Left ventricle myocardium inferior (tissue), 1 donor: Measurements from ENCODE around the gene KIRREL3. TPM values are rescaled to one million over a fixed set of nuclear protein-coding genes. Genes with fewer than 3 reads are reported as not detected.

Experiments
- DNase-seq: peaks from one replicate; pipeline ENCODE4 v3.0.0-alpha.2; 2020
- H3K27ac ChIP-seq: fragments of 200-600 bp; replicated peaks from 2 replicates; pipeline ENCODE4 v1.8.0; 2021
- H3K27me3 ChIP-seq: fragments of 200-600 bp; 2 replicates; pipeline ENCODE4 v1.8.0; 2021; ENCODE audit warnings: low read depth
- H3K36me3 ChIP-seq: fragments of 200-600 bp; 2 replicates; pipeline ENCODE4 v1.8.0; 2021
- H3K4me1 ChIP-seq: fragments of 200-600 bp; 2 replicates; pipeline ENCODE4 v1.8.0; 2021
- H3K4me3 ChIP-seq: fragments of 200-600 bp; 2 replicates; pipeline ENCODE4 v1.8.0; 2021; ENCODE audit warnings: mild to moderate bottlenecking, moderate library complexity
- H3K9me3 ChIP-seq: fragments of 200-600 bp; replicated peaks from 2 replicates; pipeline ENCODE4 v1.8.0; 2021
- intact Hi-C: fragments of 100-400 bp; cut with micrococcal nuclease; formaldehyde crosslinking; loops from one replicate; pipeline ENCODE4 v1.11.0; 2022
- total RNA-seq: library from RNA; stranded (reverse); fragmentation: NEBNext Ultra II Directional; extraction: Animal tissue kit (Norgen Biotek cat#: 25700); gene quantifications from one replicate; pipeline ENCODE4 v1.2.1, GENCODE V29; 2021
- TF ChIP-seq, protein P1 (sequence below): fragments of 200-600 bp; IDR thresholded peaks from 2 replicates; pipeline ENCODE4 v1.8.0; 2021; ENCODE audit warnings: antibody characterized with exemption, mild to moderate bottlenecking, borderline replicate concordance
- donor health status: DM: no; HTN: yes; CAD: no; lungs with severe emphysema.

Gene KIRREL3
- total RNA-seq, 1 donor from 2014 or later: 0.74 TPM

- H3K9me3 ChIP-seq: no peaks in the 10 kb centered on the region
- TF ChIP-seq, protein P1, sequence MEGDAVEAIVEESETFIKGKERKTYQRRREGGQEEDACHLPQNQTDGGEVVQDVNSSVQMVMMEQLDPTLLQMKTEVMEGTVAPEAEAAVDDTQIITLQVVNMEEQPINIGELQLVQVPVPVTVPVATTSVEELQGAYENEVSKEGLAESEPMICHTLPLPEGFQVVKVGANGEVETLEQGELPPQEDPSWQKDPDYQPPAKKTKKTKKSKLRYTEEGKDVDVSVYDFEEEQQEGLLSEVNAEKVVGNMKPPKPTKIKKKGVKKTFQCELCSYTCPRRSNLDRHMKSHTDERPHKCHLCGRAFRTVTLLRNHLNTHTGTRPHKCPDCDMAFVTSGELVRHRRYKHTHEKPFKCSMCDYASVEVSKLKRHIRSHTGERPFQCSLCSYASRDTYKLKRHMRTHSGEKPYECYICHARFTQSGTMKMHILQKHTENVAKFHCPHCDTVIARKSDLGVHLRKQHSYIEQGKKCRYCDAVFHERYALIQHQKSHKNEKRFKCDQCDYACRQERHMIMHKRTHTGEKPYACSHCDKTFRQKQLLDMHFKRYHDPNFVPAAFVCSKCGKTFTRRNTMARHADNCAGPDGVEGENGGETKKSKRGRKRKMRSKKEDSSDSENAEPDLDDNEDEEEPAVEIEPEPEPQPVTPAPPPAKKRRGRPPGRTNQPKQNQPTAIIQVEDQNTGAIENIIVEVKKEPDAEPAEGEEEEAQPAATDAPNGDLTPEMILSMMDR: no peak
- DNase-seq: no peak
- no peaks in the 10 kb centered on the region for H3K36me3 ChIP-seq
- no peaks in the 10 kb centered on the region for H3K4me1 ChIP-seq
- intact Hi-C loops: no loop called here
- no peak overlapping the region for H3K4me3 ChIP-seq
- no peak overlapping the region for H3K27ac ChIP-seq
- H3K27me3 ChIP-seq: peaks cover 15% of the 10 kb centered on the region
These were observed 554.0 kb downstream of the KIRREL3 start for GRCh38 chr11:126446581-126446980.

DNA sequence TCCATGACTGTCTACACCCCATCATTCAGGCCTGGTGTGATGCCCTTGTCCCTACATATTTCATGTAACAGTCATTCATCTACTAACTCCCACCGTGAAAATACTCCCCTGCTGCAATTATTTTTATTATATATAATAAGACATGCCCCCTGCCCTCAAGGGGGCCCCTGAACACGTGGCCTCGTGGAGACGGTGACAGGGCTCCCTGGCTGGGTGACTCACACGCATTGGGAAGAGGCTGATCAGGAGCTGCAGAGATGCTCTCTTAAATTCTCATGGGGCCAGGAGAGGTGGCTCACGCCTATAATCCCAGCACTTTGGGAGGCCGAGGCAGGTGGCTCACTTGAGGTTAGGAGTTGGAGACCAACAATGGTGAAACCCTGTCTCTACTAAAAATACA, 556.5 kb downstream of the KIRREL3 start:
- TF ChIP-seq, protein P1: no peak
- no peak overlapping the region for H3K27ac ChIP-seq
- intact Hi-C loops: loop anchor here (5.0 kb wide), 1 partner anchor 38 kb away; no protein-coding TSS in a partner anchor
- no peak overlapping the region for H3K4me3 ChIP-seq
- H3K36me3 ChIP-seq: no peaks in the 10 kb centered on the region
- no peaks in the 10 kb centered on the region for H3K9me3 ChIP-seq
- peaks cover 10% of the 10 kb centered on the region for H3K4me1 ChIP-seq
- H3K27me3 ChIP-seq: peaks cover 15% of the 10 kb centered on the region
- DNase-seq: no peak

GRCh38 chr11:126443120-126443519, 557.5 kb downstream of the KIRREL3 start:
- H3K27ac ChIP-seq: no peak overlapping the region
- H3K36me3 ChIP-seq: no peaks in the 10 kb centered on the region
- H3K27me3 ChIP-seq: peaks cover 15% of the 10 kb centered on the region
- TF ChIP-seq, protein P1: no peak
- H3K4me3 ChIP-seq: no peak overlapping the region
- intact Hi-C loops: loop anchor here (5.0 kb wide), 1 partner anchor 39 kb away; no protein-coding TSS in a partner anchor
- H3K4me1 ChIP-seq: peaks cover 20% of the 10 kb centered on the region
- no peak for DNase-seq
- no peaks in the 10 kb centered on the region for H3K9me3 ChIP-seq

GRCh38 chr11:126440792-126441514, 559.6 kb downstream of the KIRREL3 start:
- TF ChIP-seq, protein P1: peak; percentile 98
- Histone ChIP-seq H3K27ac (no peak overlapping the region), H3K4me3 (peak overlapping the region; percentile 4), H3K36me3 (no peaks in the 10 kb centered on the region), H3K27me3 (peaks cover 15% of the 10 kb centered on the region), H3K4me1 (peaks cover 33% of the 10 kb centered on the region), H3K9me3 (no peaks in the 10 kb centered on the region)
- intact Hi-C loops: loop anchor here (5.0 kb wide), 1 partner anchor 41 kb away; no protein-coding TSS in a partner anchor
- DNase-seq: peak; percentile 74

- H3K27ac ChIP-seq: no peak overlapping the region
- no peaks in the 10 kb centered on the region for H3K36me3 ChIP-seq
- H3K27me3 ChIP-seq: peaks cover 15% of the 10 kb centered on the region
- no peaks in the 10 kb centered on the region for H3K9me3 ChIP-seq
- DNase-seq: no peak
- H3K4me3 ChIP-seq: no peak overlapping the region
- intact Hi-C loops: loop anchor here (5.0 kb wide), 1 partner anchor 42 kb away; no protein-coding TSS in a partner anchor
- TF ChIP-seq, protein P1: no peak
- H3K4me1 ChIP-seq: peaks cover 38% of the 10 kb centered on the region
These were observed 560.3 kb downstream of the KIRREL3 start for GRCh38 chr11:126440276-126440675.
